Left ventricle myocardium inferior (tissue), 1 donor: ENCODE results near the gene CDK6. TPM values are rescaled to one million over a fixed set of nuclear protein-coding genes. Genes with fewer than 3 reads are reported as not detected.
"Not testable (repeated sequence)": the region's sequence is repeated elsewhere in the genome, so short reads cannot be mapped to it uniquely, and the experiment has no call there.

Experiments
- DNase-seq: peaks from one replicate; pipeline ENCODE4 v3.0.0-alpha.2; 2020
- H3K27ac ChIP-seq: fragments of 200-600 bp; replicated peaks from 2 replicates; pipeline ENCODE4 v1.8.0; 2021
- H3K27me3 ChIP-seq: fragments of 200-600 bp; 2 replicates; pipeline ENCODE4 v1.8.0; 2021; ENCODE audit warnings: low read depth
- H3K36me3 ChIP-seq: fragments of 200-600 bp; 2 replicates; pipeline ENCODE4 v1.8.0; 2021
- H3K4me1 ChIP-seq: fragments of 200-600 bp; 2 replicates; pipeline ENCODE4 v1.8.0; 2021
- H3K4me3 ChIP-seq: fragments of 200-600 bp; 2 replicates; pipeline ENCODE4 v1.8.0; 2021; ENCODE audit warnings: mild to moderate bottlenecking, moderate library complexity
- H3K9me3 ChIP-seq: fragments of 200-600 bp; replicated peaks from 2 replicates; pipeline ENCODE4 v1.8.0; 2021
- CTCF ChIP-seq: fragments of 200-600 bp; IDR thresholded peaks from 2 replicates; pipeline ENCODE4 v1.8.0; 2021; ENCODE audit warnings: antibody characterized with exemption, mild to moderate bottlenecking, borderline replicate concordance
- intact Hi-C: fragments of 100-400 bp; cut with micrococcal nuclease; formaldehyde crosslinking; loops from one replicate; pipeline ENCODE4 v1.11.0; 2022
- total RNA-seq: library from RNA; stranded (reverse); fragmentation: NEBNext Ultra II Directional; extraction: Animal tissue kit (Norgen Biotek cat#: 25700); gene quantifications from one replicate; pipeline ENCODE4 v1.2.1, GENCODE V29; 2021
- donor health status: DM: no; HTN: yes; CAD: no; lungs with severe emphysema.

CDK6 gene
- total RNA-seq, 1 donor from 2014 or later: 16.5 TPM

- DNase-seq: no peak
- H3K4me3 ChIP-seq: no peak overlapping the region
- peaks cover 38% of the 10 kb centered on the region for H3K36me3 ChIP-seq
- no peaks in the 10 kb centered on the region for H3K9me3 ChIP-seq
- H3K27ac ChIP-seq: peak overlapping the region; percentile 18
- no peaks in the 10 kb centered on the region for H3K27me3 ChIP-seq
- no peak for TF ChIP-seq CTCF
- intact Hi-C loops: no loop called here
- peaks cover 45% of the 10 kb centered on the region for H3K4me1 ChIP-seq
Observed at GRCh38 chr7:92612501-92612900, 223.9 kb downstream of the CDK6 start.

- Histone ChIP-seq H3K4me1 (peaks cover 50% of the 10 kb centered on the region), H3K27ac (no peak overlapping the region), H3K27me3 (no peaks in the 10 kb centered on the region), H3K36me3 (peaks cover 31% of the 10 kb centered on the region), H3K9me3 (no peaks in the 10 kb centered on the region), H3K4me3 (no peak overlapping the region)
- TF ChIP-seq CTCF: no peak
- DNase-seq: no peak
- intact Hi-C loops: no loop called here
Observed at GRCh38 chr7:92611735-92612134, 224.6 kb downstream of the CDK6 start.

GRCh38 chr7:92609921-92610518 is 226.4 kb downstream of the CDK6 start:
- TF ChIP-seq CTCF: peak; percentile 49
- Histone ChIP-seq H3K4me1 (peaks cover 42% of the 10 kb centered on the region), H3K36me3 (peaks cover 15% of the 10 kb centered on the region), H3K27ac (no peak overlapping the region), H3K4me3 (no peak overlapping the region), H3K9me3 (no peaks in the 10 kb centered on the region), H3K27me3 (no peaks in the 10 kb centered on the region)
- DNase-seq: no peak
- intact Hi-C loops: no loop called here

- Histone ChIP-seq H3K27ac (no peak overlapping the region), H3K9me3 (no peaks in the 10 kb centered on the region), H3K4me1 (peaks cover 28% of the 10 kb centered on the region), H3K4me3 (peak overlapping the region; percentile 10), H3K36me3 (peaks cover 3% of the 10 kb centered on the region), H3K27me3 (no peaks in the 10 kb centered on the region)
- intact Hi-C loops: no loop called here
- TF ChIP-seq CTCF: no peak
- DNase-seq: no peak
Observed at GRCh38 chr7:92608380-92609322, 227.7 kb downstream of the CDK6 start.

- no peaks in the 10 kb centered on the region for H3K9me3 ChIP-seq
- H3K27me3 ChIP-seq: no peaks in the 10 kb centered on the region
- no peak for DNase-seq
- no peak for TF ChIP-seq CTCF
- H3K4me1 ChIP-seq: peaks cover 26% of the 10 kb centered on the region
- no peaks in the 10 kb centered on the region for H3K36me3 ChIP-seq
- peak overlapping the region; percentile 49 for H3K27ac ChIP-seq
- intact Hi-C loops: no loop called here
- no peak overlapping the region for H3K4me3 ChIP-seq
Observed at GRCh38 chr7:92606985-92607384, 229.4 kb downstream of the CDK6 start.

GRCh38 chr7:92604517-92604916 is 231.9 kb downstream of the CDK6 start:
- H3K27ac ChIP-seq, H3K4me3 ChIP-seq, DNase-seq, H3K27me3 ChIP-seq, H3K9me3 ChIP-seq, H3K36me3 ChIP-seq, intact Hi-C loops: not testable (repeated sequence)
- peaks cover 21% of the 10 kb centered on the region for H3K4me1 ChIP-seq
